Measurements from ENCODE around the gene TICAM2. TPM values are rescaled to one million over a fixed set of nuclear protein-coding genes. Genes with fewer than 3 reads are reported as not detected.
"Not testable (repeated sequence)": the region's sequence is repeated elsewhere in the genome, so short reads cannot be mapped to it uniquely, and the experiment has no call there.

Gene TICAM2
- 1 to 10 TPM in 1 of 4 donors, under 1 TPM in 3; 0.59 to 1.3 (median 0.78) TPM for total RNA-seq

GRCh38 chr5:115601701-115602590 lies at the start of gene TICAM2:
TSS of gene TICAM2 (minus strand) at chr5:115602479. CDS start at chr5:115581256, 21,223 bp downstream.
- Histone ChIP-seq H3K27ac (peak within 1 kb of the TSS; percentile 87 to 97 (median 94)), H3K9me3 (no peaks in the 10 kb centered on the region), H3K36me3 (no peaks in the 10 kb centered on the region), H3K27me3 (no peaks in the 10 kb centered on the region), H3K4me3 (peak within 1 kb of the TSS; percentile 74 to 93 (median 86)), H3K4me1 (peaks cover 32 to 35% of the 10 kb centered on the region in 2 donors)
- in situ Hi-C loops (cut with MboI; ENCODE audit: low sequenced_read_pairs in 4 of 4), result no loop called here
- TF ChIP-seq, protein P1, sequence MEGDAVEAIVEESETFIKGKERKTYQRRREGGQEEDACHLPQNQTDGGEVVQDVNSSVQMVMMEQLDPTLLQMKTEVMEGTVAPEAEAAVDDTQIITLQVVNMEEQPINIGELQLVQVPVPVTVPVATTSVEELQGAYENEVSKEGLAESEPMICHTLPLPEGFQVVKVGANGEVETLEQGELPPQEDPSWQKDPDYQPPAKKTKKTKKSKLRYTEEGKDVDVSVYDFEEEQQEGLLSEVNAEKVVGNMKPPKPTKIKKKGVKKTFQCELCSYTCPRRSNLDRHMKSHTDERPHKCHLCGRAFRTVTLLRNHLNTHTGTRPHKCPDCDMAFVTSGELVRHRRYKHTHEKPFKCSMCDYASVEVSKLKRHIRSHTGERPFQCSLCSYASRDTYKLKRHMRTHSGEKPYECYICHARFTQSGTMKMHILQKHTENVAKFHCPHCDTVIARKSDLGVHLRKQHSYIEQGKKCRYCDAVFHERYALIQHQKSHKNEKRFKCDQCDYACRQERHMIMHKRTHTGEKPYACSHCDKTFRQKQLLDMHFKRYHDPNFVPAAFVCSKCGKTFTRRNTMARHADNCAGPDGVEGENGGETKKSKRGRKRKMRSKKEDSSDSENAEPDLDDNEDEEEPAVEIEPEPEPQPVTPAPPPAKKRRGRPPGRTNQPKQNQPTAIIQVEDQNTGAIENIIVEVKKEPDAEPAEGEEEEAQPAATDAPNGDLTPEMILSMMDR (IDR thresholded peaks at IDR 0.05 in 4 of 5, conservative IDR thresholded peaks at IDR 0.05 in 1 of 5), result peak in 4 of 5 experiments; percentile 8 to 61 (median 30)
- TF ChIP-seq POLR2A (IDR thresholded peaks at IDR 0.05), result peak in 1 of 2 donors; percentile 13
- intact Hi-C loops (cut with DNase I; ENCODE audit: low total_unique reads), result no loop called here
- DNase-seq (peak; percentile 52 to 76), ATAC-seq (peak; percentile 78 to 90)

GRCh38 chr5:115649541-115649940 lies 47.3 kb upstream of the TICAM2 start:
- H3K36me3 ChIP-seq, result no peaks in the 10 kb centered on the region
- ATAC-seq (no peak), DNase-seq (no peak)
- in situ Hi-C loops (cut with MboI; ENCODE audit: low sequenced_read_pairs in 4 of 4), result no loop called here
- H3K4me1 ChIP-seq, result no peaks in the 10 kb centered on the region
- no peak overlapping the region for H3K4me3 ChIP-seq
- intact Hi-C loops (cut with DNase I; ENCODE audit: low total_unique reads), result no loop called here
- TF ChIP-seq, protein P1 (IDR thresholded peaks at IDR 0.05 in 4 of 5, conservative IDR thresholded peaks at IDR 0.05 in 1 of 5), result no peak
- TF ChIP-seq POLR2A (IDR thresholded peaks at IDR 0.05), result no peak
- no peak overlapping the region for H3K27ac ChIP-seq
- H3K27me3 ChIP-seq, result no peaks in the 10 kb centered on the region
- H3K9me3 ChIP-seq, result no peaks in the 10 kb centered on the region

DNA sequence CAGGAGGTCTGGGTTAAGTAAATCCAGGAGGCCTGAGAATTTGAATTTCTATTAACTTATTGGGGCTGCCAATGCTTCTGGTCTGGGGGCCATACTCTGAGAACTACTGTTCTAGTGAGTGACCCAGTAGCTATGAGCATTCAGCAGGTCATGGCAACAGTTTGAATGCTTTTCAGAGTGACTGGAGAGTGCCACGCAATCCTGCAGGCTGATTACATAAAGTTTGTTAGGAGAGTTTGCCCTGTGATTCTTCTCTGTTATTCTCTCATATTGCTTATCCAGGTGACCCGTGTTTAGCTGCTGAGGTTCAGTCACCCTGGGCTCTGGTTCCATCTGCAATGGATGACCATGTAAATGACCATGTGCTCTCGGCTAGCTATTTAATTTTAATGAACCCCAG lies 45.8 kb upstream of the TICAM2 start:
- ATAC-seq (no peak), DNase-seq (no peak)
- Histone ChIP-seq H3K4me3 (no peak overlapping the region), H3K36me3 (no peaks in the 10 kb centered on the region), H3K9me3 (no peaks in the 10 kb centered on the region), H3K27ac (no peak overlapping the region), H3K4me1 (no peaks in the 10 kb centered on the region), H3K27me3 (no peaks in the 10 kb centered on the region)
- in situ Hi-C loops (cut with MboI; ENCODE audit: low sequenced_read_pairs in 4 of 4) (no loop called here), intact Hi-C loops (cut with DNase I; ENCODE audit: low total_unique reads) (no loop called here)
- TF ChIP-seq, protein P1 (IDR thresholded peaks at IDR 0.05 in 4 of 5, conservative IDR thresholded peaks at IDR 0.05 in 1 of 5), result no peak
- TF ChIP-seq POLR2A (IDR thresholded peaks at IDR 0.05), result no peak

GRCh38 chr5:115645386-115645785 lies 43.1 kb upstream of the TICAM2 start:
- H3K4me1 ChIP-seq; H3K9me3 ChIP-seq; H3K36me3 ChIP-seq; ATAC-seq; H3K27ac ChIP-seq; H3K4me3 ChIP-seq; DNase-seq; H3K27me3 ChIP-seq; in situ Hi-C loops (cut with MboI; ENCODE audit: low sequenced_read_pairs in 4 of 4); intact Hi-C loops (cut with DNase I; ENCODE audit: low total_unique reads): not testable (repeated sequence)

DNA sequence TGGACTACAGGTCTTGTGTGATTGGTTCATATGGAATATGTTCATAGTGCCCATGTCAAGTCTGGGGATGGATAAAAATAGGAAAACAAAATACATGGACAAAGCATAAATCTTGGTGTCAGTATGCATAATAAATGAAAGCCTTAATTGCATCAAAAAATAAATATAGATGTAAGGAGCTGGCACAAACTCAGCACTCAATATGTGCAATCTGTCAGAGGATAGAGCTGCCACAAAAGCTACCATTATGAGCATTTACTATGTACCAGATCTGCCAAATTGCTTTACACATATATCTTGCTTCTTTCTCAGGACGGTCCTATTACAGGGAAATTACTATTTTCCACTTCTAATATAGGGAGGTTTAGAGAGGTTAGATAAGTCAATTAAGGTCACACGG lies 41.8 kb upstream of the TICAM2 start:
- Histone ChIP-seq H3K27ac (no peak overlapping the region), H3K4me3 (no peak overlapping the region), H3K4me1 (no peaks in the 10 kb centered on the region), H3K36me3 (no peaks in the 10 kb centered on the region), H3K27me3 (no peaks in the 10 kb centered on the region), H3K9me3 (no peaks in the 10 kb centered on the region)
- intact Hi-C loops (cut with DNase I; ENCODE audit: low total_unique reads), result no loop called here
- DNase-seq (no peak), ATAC-seq (no peak)
- TF ChIP-seq, protein P1 (IDR thresholded peaks at IDR 0.05 in 4 of 5, conservative IDR thresholded peaks at IDR 0.05 in 1 of 5), result no peak
- TF ChIP-seq POLR2A (IDR thresholded peaks at IDR 0.05), result no peak
- in situ Hi-C loops (cut with MboI; ENCODE audit: low sequenced_read_pairs in 4 of 4), result no loop called here

Measured in gastrocnemius medialis (tissue), 4 donors.